ENCODE results near the gene SPO11. TPM values are rescaled to one million over a fixed set of nuclear protein-coding genes. Genes with fewer than 3 reads are reported as not detected.

The SPO11 gene
- total RNA-seq, 4 donors from 2014 or later, result not detected

DNA sequence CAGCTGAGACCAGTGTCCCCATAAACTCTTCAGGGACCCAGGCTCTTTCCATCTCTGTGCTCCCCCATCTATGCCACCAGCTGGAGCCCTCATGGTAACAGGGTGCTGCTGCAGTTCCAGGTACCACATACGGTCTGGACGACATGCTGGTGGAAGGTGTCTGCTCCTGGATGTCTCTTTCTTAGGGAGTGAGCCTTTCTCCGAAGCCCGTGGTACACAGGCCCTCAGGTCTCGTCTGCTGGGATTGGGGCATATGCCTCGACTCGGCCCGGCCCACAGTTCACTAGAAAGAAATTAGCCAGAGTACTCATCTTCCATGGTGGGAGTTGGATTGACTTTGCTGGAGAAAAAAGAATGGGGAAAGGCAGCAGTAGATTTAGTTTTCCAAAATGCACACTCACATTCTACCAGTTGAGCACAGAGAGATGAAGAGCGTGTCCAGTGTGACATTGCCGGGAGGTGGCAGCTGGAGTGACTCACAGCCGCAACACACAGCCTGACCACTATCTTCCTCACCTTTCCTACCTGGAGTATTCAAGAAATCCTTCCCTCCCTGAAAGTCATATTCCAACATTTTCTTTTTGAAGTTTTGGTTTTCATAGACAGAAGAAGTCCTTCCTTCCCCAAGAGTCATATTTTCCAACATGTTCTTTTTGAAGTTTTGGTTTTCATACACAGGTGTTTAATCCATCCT lies 18.6 kb upstream of the SPO11 start:
- TF ChIP-seq, protein P1, sequence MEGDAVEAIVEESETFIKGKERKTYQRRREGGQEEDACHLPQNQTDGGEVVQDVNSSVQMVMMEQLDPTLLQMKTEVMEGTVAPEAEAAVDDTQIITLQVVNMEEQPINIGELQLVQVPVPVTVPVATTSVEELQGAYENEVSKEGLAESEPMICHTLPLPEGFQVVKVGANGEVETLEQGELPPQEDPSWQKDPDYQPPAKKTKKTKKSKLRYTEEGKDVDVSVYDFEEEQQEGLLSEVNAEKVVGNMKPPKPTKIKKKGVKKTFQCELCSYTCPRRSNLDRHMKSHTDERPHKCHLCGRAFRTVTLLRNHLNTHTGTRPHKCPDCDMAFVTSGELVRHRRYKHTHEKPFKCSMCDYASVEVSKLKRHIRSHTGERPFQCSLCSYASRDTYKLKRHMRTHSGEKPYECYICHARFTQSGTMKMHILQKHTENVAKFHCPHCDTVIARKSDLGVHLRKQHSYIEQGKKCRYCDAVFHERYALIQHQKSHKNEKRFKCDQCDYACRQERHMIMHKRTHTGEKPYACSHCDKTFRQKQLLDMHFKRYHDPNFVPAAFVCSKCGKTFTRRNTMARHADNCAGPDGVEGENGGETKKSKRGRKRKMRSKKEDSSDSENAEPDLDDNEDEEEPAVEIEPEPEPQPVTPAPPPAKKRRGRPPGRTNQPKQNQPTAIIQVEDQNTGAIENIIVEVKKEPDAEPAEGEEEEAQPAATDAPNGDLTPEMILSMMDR (IDR thresholded peaks at IDR 0.05; ENCODE audit: low read depth), result no peak

DNA sequence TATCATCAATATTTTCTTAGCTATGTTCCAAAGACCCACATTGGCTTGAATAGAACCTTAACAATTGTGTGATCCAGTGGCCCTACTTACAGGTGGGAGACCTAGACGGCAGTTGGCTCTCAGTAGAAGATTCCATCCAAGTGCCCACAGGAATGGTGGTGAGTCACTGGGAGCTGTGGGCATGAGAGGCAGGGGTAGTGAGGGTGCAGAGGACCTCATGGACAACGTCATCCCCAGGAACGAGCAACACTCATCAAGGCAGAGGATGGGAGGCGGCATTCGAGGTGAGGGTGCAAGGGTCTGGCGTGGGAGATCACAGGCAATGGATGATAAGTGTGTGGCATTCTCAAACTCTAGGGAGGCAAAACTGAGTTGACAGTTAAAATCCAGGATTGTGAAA lies 17.5 kb upstream of the SPO11 start:
- TF ChIP-seq, protein P1 (IDR thresholded peaks at IDR 0.05; ENCODE audit: low read depth), result no peak

DNA sequence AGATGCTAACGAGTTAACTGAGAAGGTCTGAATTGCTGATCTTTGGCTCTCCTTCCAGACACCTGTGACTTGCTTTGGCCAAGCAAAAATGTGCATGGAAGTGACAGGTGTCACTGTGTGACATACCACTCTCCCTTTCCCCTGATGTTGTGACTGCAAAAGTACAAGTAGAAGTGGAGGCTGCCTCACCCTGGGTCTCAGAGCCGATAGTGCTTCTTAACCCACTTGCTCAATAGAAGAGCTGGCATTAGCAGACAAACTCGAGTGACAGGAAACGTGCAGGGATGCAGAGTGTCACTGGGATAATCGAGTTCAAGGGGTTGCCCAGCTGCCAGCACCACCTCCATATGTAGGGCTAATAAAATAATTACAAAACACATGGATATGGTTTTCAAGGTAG lies 16.4 kb upstream of the SPO11 start:
- TF ChIP-seq, protein P1 (IDR thresholded peaks at IDR 0.05; ENCODE audit: low read depth), result no peak

DNA sequence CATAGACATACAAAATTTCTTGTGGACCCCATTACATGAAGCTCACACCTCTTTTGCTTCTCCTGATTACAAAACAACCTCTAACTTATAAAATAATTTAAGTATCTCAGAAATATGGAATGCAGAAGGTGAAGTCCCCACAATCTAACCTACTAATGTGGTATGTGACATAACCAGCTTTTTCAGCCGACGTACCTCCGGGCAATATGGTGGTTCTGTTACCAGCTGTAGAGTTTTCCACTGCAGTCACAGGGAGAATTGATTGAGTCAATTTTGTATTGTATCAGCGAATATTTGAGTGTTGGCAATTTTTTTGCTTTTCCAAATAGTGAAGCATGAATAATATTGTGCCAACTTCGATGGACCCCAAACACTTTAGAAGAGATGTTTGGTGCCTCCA lies 15.7 kb upstream of the SPO11 start:
- TF ChIP-seq, protein P1 (IDR thresholded peaks at IDR 0.05; ENCODE audit: low read depth), result no peak

DNA sequence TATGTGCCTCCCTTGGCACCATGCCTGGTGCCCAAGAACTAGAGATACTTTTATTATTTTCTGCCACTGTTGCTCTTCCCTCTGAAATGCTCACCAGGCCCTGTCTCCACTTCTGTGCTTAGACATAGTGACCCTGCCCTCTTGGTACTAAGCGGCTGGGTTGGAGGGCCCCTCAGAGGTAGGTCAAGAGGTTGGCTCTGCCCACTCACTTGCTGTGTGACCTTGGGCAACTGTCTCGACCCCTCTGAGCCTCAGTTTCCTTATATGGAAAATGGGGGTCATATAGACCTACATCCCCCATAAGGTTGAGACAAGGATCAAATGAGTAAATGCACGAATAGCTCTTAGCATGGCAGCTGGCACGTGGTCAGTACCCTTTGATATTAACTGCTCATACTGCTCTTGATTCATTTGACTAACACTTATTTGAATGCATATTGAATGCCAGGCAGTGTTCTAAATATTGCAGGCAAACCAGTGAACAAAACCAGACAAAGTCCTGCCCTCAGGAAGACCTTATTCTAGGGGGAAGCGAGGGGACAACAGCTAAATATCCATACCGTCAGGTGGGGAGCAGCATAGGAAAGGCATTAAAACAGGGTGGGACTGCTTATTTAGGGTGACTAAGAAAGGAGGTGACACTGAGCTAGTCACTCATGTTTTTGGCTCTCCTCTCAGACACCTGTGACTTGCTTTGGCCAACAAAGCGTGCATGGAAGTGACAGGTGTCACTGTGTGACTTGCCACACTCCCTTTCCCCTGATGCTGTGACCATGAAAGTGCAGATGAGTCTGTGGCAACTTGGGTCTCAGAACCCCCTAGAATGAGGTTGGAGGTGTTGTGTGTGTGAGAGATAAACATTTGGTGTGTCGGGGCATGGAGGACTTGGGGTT lies 14.3 kb upstream of the SPO11 start:
- TF ChIP-seq, protein P1 (IDR thresholded peaks at IDR 0.05; ENCODE audit: low read depth), result no peak

DNA sequence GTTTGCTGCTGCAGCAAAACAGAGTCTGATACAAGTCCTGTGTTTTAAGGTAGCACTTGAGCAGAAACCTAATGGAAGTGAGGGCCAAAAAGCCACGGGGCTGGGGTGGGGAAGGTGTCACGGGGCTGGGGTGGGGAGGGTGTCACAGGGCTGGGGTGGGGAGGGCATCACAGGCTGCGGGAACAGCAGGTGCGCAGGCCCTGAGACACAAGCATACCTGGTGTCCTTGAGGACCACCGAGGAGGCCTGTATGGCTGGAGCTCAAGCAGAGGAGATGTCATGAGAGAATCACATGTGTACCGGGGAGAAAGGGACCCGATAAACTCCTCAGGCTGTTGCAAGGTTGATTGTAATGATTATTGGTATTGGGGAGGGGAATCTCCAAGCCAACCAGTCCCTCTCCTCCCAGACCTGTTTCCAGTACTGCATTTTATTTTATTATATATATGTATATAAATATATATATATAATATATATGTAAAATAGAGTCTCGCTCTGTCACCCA lies 13.6 kb upstream of the SPO11 start:
- TF ChIP-seq, protein P1 (IDR thresholded peaks at IDR 0.05; ENCODE audit: low read depth), result no peak

DNA sequence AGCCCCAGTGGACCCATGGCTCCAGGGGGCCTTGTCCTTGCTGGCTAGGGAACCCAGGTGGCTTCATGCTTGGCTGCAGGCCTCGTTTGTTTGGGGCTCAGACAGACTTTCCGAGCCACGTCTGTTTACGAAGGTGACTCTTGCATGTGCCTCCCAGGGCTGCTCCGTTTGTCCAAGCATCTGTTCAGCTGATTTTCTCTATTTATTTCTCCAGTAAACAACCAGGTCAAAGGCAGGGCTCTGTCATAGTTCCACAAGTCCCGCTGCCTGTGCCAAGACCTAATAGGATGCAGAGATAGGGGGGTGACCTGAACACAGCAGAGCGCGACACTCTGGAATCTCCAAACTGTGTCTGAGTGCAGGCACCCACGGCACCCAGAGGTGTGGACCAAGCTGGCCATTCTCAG lies 12.8 kb upstream of the SPO11 start:
- TF ChIP-seq, protein P1 (IDR thresholded peaks at IDR 0.05; ENCODE audit: low read depth), result no peak

Measured in subcutaneous adipose tissue (tissue), 4 donors.